ENCODE results near the gene MAZ. TPM values are rescaled to one million over a fixed set of nuclear protein-coding genes. Genes with fewer than 3 reads are reported as not detected.

MAZ gene
- total and polyA plus RNA-seq, 2 of the 13 experiments (the other 11 are each of a cell fraction or from before 2014, with no cell fraction given), result 203 to 277 TPM

DNA sequence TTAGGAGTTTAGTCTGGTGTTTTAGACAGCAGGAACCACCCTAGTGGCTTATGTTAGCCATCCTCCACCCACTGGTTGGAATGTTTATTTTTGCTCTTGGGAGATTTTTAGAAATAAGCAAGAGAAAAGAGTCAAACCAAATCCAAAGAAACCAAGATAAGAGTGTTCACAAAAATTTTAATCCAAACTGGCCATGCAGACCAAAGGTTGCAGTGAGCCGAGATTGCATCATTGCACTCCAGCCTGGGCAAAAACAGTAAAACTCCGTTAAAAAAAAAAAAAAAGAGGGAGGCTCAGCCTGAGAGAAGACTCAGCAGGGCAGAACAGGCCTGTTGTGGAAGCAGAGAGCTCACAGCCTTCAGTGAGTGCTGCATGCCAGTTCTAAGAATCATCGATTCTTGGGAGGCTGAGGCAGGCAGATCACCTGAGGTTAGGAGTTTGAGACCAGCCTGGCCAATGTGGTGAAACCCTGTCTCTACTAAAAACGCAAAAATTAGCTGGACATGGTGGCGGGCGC, 48.3 kb upstream of the MAZ start (continued):
- TF ChIP-seq, protein P1, sequence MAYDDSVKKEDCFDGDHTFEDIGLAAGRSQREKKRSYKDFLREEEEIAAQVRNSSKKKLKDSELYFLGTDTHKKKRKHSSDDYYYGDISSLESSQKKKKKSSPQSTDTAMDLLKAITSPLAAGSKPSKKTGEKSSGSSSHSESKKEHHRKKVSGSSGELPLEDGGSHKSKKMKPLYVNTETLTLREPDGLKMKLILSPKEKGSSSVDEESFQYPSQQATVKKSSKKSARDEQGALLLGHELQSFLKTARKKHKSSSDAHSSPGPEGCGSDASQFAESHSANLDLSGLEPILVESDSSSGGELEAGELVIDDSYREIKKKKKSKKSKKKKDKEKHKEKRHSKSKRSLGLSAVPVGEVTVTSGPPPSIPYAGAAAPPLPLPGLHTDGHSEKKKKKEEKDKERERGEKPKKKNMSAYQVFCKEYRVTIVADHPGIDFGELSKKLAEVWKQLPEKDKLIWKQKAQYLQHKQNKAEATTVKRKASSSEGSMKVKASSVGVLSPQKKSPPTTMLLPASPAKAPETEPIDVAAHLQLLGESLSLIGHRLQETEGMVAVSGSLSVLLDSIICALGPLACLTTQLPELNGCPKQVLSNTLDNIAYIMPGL (CRISPR knock-in tag; IDR thresholded peaks at IDR 0.05; ENCODE audit: borderline replicate concordance in 1 of 2, low read depth in 1 of 2), result peak in 1 of 2 experiments; percentile 42; a peak in 1 of 4 replicates
- TF ChIP-seq, protein P2, sequence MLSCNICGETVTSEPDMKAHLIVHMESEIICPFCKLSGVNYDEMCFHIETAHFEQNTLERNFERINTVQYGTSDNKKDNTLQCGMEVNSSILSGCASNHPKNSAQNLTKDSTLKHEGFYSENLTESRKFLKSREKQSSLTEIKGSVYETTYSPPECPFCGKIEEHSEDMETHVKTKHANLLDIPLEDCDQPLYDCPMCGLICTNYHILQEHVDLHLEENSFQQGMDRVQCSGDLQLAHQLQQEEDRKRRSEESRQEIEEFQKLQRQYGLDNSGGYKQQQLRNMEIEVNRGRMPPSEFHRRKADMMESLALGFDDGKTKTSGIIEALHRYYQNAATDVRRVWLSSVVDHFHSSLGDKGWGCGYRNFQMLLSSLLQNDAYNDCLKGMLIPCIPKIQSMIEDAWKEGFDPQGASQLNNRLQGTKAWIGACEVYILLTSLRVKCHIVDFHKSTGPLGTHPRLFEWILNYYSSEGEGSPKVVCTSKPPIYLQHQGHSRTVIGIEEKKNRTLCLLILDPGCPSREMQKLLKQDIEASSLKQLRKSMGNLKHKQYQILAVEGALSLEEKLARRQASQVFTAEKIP (CRISPR knock-in tag; IDR thresholded peaks at IDR 0.05; ENCODE audit: borderline replicate concordance), result no peak
- TF ChIP-seq ADNP (CRISPR knock-in tag; IDR thresholded peaks at IDR 0.05), result peak; percentile 71
- TF ChIP-seq MTF1 (CRISPR knock-in tag; IDR thresholded peaks at IDR 0.05), result no peak
- TF ChIP-seq, protein P3, sequence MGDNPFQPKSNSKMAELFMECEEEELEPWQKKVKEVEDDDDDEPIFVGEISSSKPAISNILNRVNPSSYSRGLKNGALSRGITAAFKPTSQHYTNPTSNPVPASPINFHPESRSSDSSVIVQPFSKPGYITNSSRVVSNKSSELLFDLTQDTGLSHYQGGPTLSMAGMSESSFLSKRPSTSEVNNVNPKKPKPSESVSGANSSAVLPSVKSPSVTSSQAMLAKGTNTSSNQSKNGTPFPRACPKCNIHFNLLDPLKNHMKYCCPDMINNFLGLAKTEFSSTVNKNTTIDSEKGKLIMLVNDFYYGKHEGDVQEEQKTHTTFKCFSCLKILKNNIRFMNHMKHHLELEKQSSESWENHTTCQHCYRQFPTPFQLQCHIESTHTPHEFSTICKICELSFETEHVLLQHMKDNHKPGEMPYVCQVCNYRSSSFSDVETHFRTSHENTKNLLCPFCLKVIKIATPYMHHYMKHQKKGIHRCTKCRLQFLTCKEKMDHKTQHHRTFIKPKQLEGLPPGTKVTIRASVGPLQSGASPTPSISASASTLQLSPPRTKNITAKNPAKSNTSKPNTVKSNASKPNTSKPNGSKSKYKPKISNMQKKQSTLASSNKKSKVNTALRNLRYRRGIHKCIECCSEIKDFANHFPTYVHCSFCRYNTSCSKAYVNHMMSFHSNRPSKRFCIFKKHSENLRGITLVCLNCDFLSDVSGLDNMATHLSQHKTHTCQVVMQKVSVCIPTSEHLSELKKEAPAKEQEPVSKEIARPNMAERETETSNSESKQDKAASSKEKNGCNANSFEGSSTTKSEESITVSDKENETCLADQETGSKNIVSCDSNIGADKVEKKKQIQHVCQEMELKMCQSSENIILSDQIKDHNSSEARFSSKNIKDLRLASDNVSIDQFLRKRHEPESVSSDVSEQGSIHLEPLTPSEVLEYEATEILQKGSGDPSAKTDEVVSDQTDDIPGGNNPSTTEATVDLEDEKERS (CRISPR knock-in tag; IDR thresholded peaks at IDR 0.05), result no peak
- TF ChIP-seq, protein P4, sequence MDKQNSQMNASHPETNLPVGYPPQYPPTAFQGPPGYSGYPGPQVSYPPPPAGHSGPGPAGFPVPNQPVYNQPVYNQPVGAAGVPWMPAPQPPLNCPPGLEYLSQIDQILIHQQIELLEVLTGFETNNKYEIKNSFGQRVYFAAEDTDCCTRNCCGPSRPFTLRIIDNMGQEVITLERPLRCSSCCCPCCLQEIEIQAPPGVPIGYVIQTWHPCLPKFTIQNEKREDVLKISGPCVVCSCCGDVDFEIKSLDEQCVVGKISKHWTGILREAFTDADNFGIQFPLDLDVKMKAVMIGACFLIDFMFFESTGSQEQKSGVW (CRISPR knock-in tag; IDR thresholded peaks at IDR 0.05; ENCODE audit: borderline replicate concordance), result no peak
- TF ChIP-seq ATF7 (IDR thresholded peaks at IDR 0.05), result peak; percentile 87
- TF ChIP-seq ATF7 (CRISPR knock-in tag; IDR thresholded peaks at IDR 0.05), result peak; percentile 47; the same call in 1 of the 2 replicates
- peak; percentile 92 for TF ChIP-seq PPARG (CRISPR knock-in tag; conservative IDR thresholded peaks at IDR 0.05)
- TF ChIP-seq CEBPB (IDR thresholded peaks at IDR 0.05; ENCODE audit: borderline replicate concordance, low read depth, low read length), result peak; percentile 90; the same call in 1 of the 2 replicates
- TF ChIP-seq ETV5 (CRISPR knock-in tag; IDR thresholded peaks at IDR 0.05; ENCODE audit: borderline replicate concordance), result 0 out of 2 replicates have a peak, but pooled peaks have one; percentile 8
- peak; percentile 48; the same call in 1 of the 2 replicates for TF ChIP-seq SOX5 (CRISPR knock-in tag; IDR thresholded peaks at IDR 0.05; ENCODE audit: borderline replicate concordance)
- TF ChIP-seq MEIS1 (CRISPR knock-in tag; IDR thresholded peaks at IDR 0.05; ENCODE audit: borderline replicate concordance), result no peak
- no peak for TF ChIP-seq IKZF4 (CRISPR knock-in tag; IDR thresholded peaks at IDR 0.05; ENCODE audit: borderline replicate concordance, low read depth, not compliant biosample characterization)
- TF ChIP-seq, protein P5, sequence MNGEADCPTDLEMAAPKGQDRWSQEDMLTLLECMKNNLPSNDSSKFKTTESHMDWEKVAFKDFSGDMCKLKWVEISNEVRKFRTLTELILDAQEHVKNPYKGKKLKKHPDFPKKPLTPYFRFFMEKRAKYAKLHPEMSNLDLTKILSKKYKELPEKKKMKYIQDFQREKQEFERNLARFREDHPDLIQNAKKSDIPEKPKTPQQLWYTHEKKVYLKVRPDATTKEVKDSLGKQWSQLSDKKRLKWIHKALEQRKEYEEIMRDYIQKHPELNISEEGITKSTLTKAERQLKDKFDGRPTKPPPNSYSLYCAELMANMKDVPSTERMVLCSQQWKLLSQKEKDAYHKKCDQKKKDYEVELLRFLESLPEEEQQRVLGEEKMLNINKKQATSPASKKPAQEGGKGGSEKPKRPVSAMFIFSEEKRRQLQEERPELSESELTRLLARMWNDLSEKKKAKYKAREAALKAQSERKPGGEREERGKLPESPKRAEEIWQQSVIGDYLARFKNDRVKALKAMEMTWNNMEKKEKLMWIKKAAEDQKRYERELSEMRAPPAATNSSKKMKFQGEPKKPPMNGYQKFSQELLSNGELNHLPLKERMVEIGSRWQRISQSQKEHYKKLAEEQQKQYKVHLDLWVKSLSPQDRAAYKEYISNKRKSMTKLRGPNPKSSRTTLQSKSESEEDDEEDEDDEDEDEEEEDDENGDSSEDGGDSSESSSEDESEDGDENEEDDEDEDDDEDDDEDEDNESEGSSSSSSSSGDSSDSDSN (CRISPR knock-in tag; IDR thresholded peaks at IDR 0.05), result peak; percentile 27; the same call in 1 of the 2 replicates
- TF ChIP-seq HDAC2 (CRISPR knock-in tag; IDR thresholded peaks at IDR 0.05), result peak; percentile 68; the same call in 1 of the 2 replicates
- TF ChIP-seq ZFP36L2 (CRISPR knock-in tag; IDR thresholded peaks at IDR 0.05), result no peak

Measured in HepG2 (cell line).